Stimulated activated memory B cell treated with anti-CD40 and anti-IgM and Interleukin-4, amounts not matched to agents 10 μg/mL and 1 μg/mL and 100 μg/mL, for 72 hours (primary cell): ENCODE results near the gene TUBB.

Source experiments
- ATAC-seq: fragments of 150-1000 bp; cut with Tn5 transposase; 2 replicates; pipeline ENCODE4 v1.10.0; 2021
- H3K27ac Mint-ChIP-seq: one replicate; pipeline ENCODE4 v1.8.0; 2022; ENCODE audit warnings: mild to moderate bottlenecking, mixed read lengths
- H3K27me3 Mint-ChIP-seq: one replicate; pipeline ENCODE4 v1.8.0; 2022; ENCODE audit warnings: mixed read lengths
- H3K36me3 Mint-ChIP-seq: one replicate; pipeline ENCODE4 v1.8.0; 2022; ENCODE audit warnings: mixed read lengths
- H3K4me1 Mint-ChIP-seq: one replicate; pipeline ENCODE4 v1.8.0; 2022; ENCODE audit warnings: mixed read lengths
- H3K4me3 Mint-ChIP-seq: one replicate; pipeline ENCODE4 v1.8.0; 2022; ENCODE audit warnings: mild to moderate bottlenecking, moderate library complexity, mixed read lengths
- H3K9me3 Mint-ChIP-seq: one replicate; pipeline ENCODE4 v1.8.0; 2022; ENCODE audit warnings: mixed read lengths

TUBB gene

DNA sequence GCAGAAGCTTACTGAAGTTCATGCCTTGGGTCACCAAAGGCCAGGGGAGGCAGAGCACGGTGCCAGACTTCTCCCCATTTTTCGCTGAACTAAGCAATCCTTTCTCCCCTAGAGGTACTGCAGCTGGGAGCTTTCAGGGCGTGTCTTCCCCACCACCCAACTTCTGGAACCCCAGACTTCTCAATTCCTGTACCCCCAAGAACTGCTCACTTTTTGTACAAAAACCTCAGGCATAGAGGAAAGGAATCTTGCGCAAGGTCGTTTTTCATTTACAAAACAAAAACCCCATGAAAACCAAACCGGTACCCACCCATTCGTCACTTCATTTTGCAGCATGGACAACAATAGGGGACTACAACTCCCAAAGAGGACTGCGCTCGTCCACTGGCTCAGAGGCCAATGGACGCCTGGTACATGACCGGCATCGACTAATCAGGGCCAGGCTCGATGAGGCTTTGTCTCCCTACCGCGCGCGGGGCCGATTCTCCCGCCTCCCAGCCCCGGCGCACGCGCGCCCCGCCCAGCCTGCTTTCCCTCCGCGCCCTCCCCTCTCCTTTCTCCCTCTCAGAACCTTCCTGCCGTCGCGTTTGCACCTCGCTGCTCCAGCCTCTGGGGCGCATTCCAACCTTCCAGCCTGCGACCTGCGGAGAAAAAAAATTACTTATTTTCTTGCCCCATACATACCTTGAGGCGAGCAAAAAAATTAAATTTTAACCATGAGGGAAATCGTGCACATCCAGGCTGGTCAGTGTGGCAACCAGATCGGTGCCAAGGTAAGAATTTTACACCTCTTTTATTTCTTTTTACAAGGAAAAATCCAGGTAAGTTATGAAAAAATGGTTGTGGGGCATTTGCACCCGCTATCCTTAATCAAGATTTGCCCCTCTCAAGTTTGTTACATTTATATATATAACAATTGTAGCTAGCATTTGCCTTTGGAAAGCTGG is at the start of gene TUBB:
Gene TUBB (plus strand): TSS at position 562 of the 947 bp plus-strand sequence. CDS start 155 bp downstream, at position 717.
- Mint-ChIP-seq H3K36me3 (peaks cover 44% of the 10 kb centered on the region), H3K9me3 (no peaks in the 10 kb centered on the region), H3K27ac (peak within 1 kb of the TSS; percentile 94), H3K27me3 (no peaks in the 10 kb centered on the region), H3K4me1 (peaks cover 70% of the 10 kb centered on the region), H3K4me3 (peak within 1 kb of the TSS; percentile 94)
- peak; percentile 82 for ATAC-seq

DNA sequence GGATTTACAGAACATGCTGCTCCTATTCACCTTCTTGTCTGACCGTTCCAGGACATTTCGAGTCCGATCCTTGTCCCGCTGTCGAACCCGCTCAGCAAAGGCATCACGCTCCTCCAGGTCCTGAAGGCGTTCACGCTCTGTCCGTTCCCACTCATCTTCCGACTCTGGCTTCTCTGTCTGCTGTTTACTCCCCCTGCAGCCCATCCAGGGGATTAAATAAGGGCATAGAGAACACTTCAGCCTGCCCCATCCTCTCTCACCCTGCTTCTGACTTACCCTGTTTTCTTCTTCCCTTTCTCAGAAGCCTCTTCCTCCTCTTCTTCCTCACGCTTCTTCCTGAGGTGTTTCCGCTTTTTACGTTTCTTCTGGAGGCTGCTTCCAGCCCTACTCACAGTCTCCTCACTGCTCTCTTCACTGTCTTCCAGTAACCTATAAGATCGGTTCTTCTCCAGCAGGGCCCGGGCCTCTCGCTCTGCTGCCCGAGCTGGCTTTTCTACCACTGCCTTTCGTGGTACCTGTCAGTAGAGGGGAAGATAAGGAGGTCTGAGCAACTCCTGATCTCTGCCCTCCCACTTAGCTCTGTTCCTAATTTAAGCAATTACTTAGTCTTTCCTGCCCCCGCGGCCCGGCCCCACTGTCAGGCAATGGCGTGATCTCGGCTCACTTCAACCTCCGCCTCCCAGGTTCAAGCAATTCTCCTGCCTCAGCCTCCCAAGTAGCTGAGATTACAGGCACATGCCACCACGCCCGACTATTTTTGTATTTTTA is 49.2 kb upstream of the TUBB start:
- ATAC-seq: no peak
- peaks cover 34% of the 10 kb centered on the region for H3K36me3 Mint-ChIP-seq
- no peaks in the 10 kb centered on the region for H3K27me3 Mint-ChIP-seq
- H3K4me1 Mint-ChIP-seq: peaks cover 40% of the 10 kb centered on the region
- H3K27ac Mint-ChIP-seq: peak overlapping the region; percentile 81
- H3K4me3 Mint-ChIP-seq: peak overlapping the region; percentile 89
- H3K9me3 Mint-ChIP-seq: no peaks in the 10 kb centered on the region

DNA sequence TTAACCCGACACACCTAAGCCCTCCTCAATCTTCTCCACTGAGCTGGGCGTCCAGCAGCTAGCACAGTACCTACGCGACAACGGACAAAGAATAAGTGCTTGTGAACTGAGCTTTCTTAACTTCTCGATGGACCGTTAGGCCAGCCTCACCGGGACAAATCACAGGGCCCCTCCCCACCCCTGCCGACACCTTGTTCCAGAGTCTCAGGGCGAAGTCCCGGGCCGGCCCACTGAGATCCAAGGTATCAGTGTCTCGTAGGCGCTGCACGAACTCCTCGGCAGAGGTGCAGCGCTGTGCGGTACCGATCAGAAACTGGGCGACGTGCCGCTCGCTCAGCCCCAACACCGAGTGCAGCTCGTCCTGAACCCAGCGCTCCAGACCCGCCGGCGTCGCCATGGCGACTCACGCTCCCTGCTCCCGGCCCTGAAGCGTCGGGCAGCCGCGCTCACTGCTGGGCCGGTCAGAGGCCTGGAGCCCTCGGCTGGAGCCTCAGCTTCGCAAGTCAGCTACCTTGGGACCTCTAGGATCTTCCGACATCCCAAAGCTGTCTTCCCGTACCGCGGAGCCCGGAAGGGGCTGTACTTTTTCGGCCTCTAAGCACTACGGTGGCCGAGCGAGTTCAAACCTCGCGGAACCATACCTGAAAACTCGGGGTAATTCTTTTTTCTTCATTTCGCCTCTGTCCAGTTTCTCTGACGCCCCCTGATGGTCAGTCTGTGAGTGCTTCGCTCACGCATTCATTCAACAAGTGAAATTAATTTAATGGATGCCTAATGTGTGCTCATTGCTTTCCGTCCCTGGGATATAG is 47.5 kb upstream of the TUBB start, which contains the start of gene DHX16:
Gene DHX16 (minus strand): TSS at position 562 of the 809 bp plus-strand sequence. CDS start 165 bp downstream, at position 397.
- Mint-ChIP-seq H3K27ac (peak within 1 kb of the TSS; percentile 81), H3K4me1 (peaks cover 44% of the 10 kb centered on the region), H3K9me3 (no peaks in the 10 kb centered on the region), H3K36me3 (peaks cover 32% of the 10 kb centered on the region), H3K4me3 (peak within 1 kb of the TSS; percentile 89), H3K27me3 (no peaks in the 10 kb centered on the region)
- ATAC-seq: peak; percentile 90

DNA sequence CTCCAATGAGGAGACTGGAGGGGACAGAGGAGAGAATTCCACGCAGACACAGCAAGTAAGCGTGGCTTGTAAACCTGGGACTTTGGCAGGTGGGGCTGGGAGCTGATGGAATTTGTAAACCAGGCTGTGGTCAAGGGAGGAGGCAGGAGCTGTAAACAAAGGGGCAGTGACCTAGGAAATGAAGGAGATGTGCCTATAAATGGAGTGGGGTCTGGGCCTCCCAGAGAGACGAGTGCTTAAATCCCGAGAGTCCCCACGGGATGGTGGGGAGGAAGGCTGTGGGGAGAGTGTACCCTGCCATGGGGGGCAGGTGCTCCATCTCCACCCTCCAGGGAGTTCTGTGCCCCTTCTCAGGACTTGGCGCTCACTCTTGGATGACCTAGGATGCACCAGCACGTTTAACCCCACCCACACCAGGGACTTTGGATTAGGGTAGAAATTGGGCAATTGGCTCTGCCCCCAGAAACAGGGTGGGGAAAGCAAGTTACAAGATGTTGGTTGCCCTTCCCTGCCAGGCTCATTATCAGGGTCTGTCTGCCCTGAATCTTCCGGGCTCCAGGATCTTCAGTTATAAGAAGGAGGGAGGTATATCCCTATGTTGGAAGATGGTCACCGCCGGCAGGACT is 43.4 kb upstream of the TUBB start:
- Mint-ChIP-seq H3K27me3 (no peaks in the 10 kb centered on the region), H3K36me3 (peaks cover 40% of the 10 kb centered on the region), H3K4me3 (no peak overlapping the region), H3K4me1 (peaks cover 57% of the 10 kb centered on the region), H3K9me3 (no peaks in the 10 kb centered on the region), H3K27ac (no peak overlapping the region)
- ATAC-seq: no peak

DNA sequence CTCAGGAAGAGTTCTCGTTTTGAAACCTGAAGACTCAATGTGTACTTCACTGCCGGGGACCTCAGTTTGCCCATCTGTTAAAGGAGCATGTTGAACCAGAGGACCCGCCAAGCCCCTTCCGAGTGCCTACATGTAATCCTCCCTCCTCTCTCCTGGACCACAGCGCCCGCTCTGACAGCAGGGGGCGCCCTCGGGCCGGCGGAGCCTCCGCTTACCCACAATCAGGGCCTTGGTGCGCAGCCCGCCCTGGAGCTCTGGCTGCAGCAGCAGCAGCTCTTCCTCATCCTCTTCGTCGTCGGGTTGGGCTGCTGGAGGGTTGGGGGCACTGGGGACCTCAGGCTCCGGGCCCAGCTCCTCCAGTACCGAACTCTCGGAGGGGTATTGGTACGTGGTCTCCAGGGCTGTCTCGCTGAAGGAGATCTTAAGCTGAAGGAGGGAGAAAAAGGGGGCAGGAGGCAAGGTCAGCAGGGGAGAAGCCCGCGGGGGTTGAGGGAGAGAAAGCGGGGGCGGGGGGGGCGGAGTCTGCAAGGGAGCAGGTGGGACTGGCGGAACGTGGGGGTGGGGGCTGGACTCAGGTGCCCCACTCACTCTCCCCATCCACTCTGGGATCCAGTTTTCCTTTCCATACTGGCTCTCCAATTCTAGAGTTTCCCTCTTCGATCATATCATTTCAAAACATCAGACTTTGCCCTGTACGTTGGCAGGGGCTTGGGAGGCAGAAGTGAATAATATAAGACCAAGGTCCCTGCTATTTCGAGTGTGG is 41.0 kb upstream of the TUBB start:
- no peaks in the 10 kb centered on the region for H3K27me3 Mint-ChIP-seq
- no peaks in the 10 kb centered on the region for H3K9me3 Mint-ChIP-seq
- H3K27ac Mint-ChIP-seq: peak overlapping the region; percentile 86
- peaks cover 58% of the 10 kb centered on the region for H3K36me3 Mint-ChIP-seq
- ATAC-seq: peak; percentile 70
- H3K4me3 Mint-ChIP-seq: peak overlapping the region; percentile 89
- H3K4me1 Mint-ChIP-seq: peaks cover 55% of the 10 kb centered on the region

DNA sequence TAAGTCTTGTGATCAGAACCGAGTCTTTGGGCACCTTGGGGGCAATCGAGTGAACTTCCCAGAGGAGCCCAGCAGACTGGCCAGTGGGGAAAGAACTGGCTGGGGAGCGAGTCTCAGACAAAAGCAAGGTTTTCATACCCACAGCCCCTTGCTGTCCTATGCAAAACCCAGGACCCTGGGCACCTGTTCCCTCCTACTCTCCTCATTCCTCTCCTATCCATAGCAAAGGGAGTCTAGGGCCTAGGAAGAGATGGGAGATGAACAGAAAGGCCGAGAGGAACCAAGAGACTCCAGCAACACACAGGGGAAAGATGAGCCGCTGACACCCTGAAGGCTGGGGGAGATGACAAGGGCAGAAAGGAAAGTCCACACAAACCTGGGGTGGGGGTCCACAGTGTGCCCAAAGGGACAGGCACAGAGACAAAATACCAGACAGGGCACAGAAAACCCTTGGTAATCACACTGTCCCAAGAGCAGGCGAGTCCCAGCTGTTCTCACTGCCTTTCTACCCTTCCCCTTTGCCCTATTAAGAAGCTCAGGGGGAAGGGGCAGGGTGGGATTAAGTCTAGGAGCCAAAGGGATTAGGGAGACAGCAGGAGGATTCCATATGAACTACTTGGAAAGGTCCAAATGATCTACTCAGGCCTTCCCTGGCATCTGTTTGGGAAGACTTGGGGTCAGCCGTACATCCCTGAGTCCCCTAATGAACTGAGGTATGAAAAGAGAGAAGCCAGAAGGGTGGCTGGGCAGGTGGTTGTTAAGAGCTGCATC is 40.2 kb upstream of the TUBB start:
- H3K27ac Mint-ChIP-seq: peak overlapping the region; percentile 86
- peaks cover 65% of the 10 kb centered on the region for H3K36me3 Mint-ChIP-seq
- ATAC-seq: no peak
- H3K4me1 Mint-ChIP-seq: peaks cover 56% of the 10 kb centered on the region
- no peaks in the 10 kb centered on the region for H3K9me3 Mint-ChIP-seq
- H3K4me3 Mint-ChIP-seq: peak overlapping the region; percentile 89
- no peaks in the 10 kb centered on the region for H3K27me3 Mint-ChIP-seq

DNA sequence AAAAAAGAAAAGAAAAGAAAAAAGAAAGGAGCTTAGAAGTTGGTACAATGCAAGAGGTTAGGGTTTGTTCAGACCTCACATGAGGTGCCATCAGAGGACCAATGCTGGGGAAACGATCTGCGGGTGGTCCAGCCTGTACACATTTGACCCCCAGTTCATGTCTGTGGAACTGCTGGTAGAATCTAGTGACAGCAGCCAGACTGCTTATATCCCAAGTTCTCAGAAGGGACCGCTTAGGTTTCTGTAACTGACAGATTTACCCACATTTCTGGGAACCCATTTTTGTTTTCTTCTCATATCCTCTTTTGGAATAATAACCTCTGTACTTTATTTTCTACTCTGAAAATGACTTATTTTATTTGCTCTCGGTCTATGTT is 38.4 kb upstream of the TUBB start:
- Mint-ChIP-seq H3K4me1 (peaks cover 56% of the 10 kb centered on the region), H3K36me3 (peaks cover 70% of the 10 kb centered on the region), H3K27me3 (no peaks in the 10 kb centered on the region), H3K4me3 (peak overlapping the region; percentile 89), H3K9me3 (no peaks in the 10 kb centered on the region), H3K27ac (peak overlapping the region; percentile 86)
- no peak for ATAC-seq

DNA sequence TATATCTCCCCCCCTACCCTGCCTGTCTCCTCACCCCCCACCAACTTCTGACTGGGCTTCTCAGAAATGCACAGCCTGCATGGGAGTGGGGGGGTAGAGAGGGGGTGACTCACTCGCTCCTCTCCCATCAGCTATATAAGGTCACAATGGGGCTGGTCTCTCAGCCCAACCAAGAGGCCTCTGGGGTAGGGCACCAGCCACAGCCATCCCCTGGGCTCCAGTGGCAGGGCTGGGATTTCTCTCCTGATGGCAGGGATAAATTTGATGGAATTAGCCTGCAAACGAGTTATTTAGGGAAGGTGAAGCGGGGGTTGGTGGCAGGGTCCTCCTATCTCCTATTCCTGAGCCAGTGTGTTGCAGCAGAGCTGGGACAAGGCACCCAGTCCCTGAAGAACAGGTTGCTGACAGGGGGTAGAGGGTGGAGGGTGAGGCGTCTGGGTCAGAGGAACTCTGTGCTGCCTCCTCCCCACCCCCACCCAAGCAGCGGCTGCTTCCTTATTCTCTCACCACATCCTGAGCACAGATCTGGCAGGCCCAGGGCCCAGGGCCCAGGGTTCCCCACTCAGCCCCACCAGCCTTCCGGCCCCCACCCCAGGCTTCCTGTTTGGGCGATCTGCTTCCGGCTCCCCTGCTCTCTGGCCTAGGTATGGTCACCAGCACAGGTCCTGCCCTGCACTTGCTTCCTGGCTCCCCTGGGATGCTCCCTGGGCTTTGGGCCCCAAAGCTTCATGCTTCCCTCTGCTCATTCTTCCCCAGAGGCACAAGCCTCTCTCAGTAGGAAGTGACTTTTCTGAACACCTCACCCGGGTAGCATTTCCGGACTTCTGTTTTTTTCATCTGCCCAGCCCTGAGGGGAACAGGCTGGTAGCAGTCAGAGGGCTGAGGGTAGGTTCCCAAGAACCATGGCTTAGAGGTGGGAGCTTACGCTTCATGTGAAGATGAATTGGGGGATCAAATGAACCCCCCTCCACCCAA is 37.7 kb upstream of the TUBB start:
- no peaks in the 10 kb centered on the region for H3K27me3 Mint-ChIP-seq
- peak overlapping the region; percentile 89 for H3K4me3 Mint-ChIP-seq

DNA sequence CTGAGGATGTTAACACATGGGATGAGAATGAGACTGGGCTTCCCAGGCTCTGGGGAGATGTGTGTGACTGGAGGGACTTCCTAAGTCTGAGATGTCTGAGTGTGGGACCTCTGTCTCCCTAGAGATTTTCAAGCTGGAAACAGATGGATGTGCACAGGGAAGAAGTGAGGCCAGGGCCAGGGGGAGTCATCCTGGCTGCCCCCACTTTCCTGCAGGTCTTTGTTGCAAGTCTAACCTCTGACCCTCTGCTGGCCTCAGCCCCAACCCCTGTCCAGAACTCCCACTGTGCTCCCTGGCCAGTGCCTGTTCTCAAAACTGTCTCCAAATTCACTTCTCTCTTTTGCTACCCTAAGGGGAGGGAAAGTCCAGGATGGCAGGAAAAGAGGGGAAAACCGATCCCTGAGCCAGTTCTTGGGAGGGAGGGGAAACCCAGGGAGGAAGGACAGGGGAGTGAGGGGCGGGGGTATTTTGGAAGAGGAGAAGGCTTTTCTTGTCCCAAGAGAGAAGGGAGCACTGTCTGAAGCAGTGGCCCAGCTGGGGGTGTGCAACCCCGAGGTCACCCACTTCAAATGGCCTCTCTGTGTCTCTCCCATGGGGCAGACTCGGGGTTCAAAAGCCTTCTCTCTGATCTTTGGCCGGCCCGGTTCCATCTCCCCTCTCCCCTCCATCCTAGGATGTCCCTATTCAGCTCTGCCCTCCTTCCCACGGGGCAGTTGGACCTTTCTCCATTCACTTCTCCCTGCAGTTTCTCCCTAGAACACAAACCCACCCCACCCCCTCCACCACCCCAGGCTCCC is 36.8 kb upstream of the TUBB start:
- no peaks in the 10 kb centered on the region for H3K27me3 Mint-ChIP-seq
- no peaks in the 10 kb centered on the region for H3K9me3 Mint-ChIP-seq
- ATAC-seq: no peak
- H3K4me3 Mint-ChIP-seq: peak overlapping the region; percentile 89
- peaks cover 66% of the 10 kb centered on the region for H3K4me1 Mint-ChIP-seq
- H3K27ac Mint-ChIP-seq: peak overlapping the region; percentile 86
- peaks cover 65% of the 10 kb centered on the region for H3K36me3 Mint-ChIP-seq

More for the DNA sequence above, 37.7 kb upstream of the TUBB start:
- peak overlapping the region; percentile 86 for H3K27ac Mint-ChIP-seq
- H3K4me1 Mint-ChIP-seq: peaks cover 56% of the 10 kb centered on the region
- peak; percentile 75 for ATAC-seq
- peaks cover 65% of the 10 kb centered on the region for H3K36me3 Mint-ChIP-seq
- no peaks in the 10 kb centered on the region for H3K9me3 Mint-ChIP-seq

DNA sequence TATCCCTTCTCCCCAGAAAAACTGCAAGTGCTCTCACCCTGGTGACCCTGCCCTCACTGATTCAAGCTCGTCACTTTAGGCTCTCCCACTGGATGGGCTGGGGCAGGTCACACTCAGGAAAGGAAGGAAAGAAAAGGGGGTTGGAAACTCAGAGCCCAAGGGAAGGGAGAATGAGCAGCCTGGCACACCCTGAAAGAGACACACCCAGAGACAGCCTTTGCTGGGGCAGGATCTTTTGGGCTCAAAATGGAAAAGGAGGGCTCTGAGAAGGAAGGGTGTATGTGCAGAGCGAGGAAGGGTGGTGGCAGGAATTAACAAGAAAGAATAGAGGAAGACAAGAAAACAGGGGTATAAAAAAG is 36.2 kb upstream of the TUBB start:
- H3K9me3 Mint-ChIP-seq: no peaks in the 10 kb centered on the region
- ATAC-seq: no peak
- H3K27ac Mint-ChIP-seq: peak overlapping the region; percentile 86
- peaks cover 68% of the 10 kb centered on the region for H3K4me1 Mint-ChIP-seq
- peaks cover 61% of the 10 kb centered on the region for H3K36me3 Mint-ChIP-seq
- H3K4me3 Mint-ChIP-seq: peak overlapping the region; percentile 89
- no peaks in the 10 kb centered on the region for H3K27me3 Mint-ChIP-seq

DNA sequence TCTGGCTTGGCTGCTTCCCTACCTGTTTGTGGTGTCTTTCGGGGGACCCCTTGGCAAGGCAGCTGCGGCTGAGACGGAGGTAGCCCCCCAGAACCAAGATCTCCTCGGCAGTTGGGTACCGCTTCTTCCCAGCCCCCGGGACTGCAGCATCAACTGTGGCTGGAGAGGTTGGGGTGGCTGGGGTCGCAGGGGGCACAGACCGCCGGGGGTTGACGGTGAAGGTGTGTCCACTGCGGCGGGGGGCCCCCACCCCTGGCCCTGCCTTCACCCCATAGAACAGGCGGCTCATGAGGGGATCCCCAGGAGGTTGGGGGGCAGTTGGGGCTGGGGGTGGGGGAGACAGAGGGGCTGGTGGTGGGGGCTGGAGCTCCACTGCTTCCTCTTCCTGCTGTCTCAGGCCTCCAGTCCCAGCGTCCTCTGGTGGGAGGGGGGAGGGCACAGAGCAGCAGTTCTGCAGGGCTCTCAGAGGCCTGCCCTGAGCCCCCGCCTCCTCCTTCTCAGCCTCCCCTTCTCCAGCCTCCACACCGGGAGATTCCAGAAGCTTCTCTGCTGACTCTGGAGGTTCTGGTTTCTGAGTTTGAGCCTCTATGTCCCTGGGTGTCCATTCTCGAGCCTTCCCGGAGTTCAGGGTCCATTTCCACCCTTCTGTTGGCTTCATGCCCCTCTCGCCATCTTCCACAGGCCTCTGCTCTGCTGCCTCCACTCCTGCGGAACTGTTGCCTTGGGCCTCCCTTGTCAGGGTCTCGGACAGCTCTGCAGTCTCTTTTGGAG is 35.6 kb upstream of the TUBB start:
- ATAC-seq: no peak
- H3K27me3 Mint-ChIP-seq: no peaks in the 10 kb centered on the region
- peak overlapping the region; percentile 86 for H3K27ac Mint-ChIP-seq
- peaks cover 57% of the 10 kb centered on the region for H3K36me3 Mint-ChIP-seq
- H3K9me3 Mint-ChIP-seq: no peaks in the 10 kb centered on the region
- H3K4me3 Mint-ChIP-seq: peak overlapping the region; percentile 89
- peaks cover 68% of the 10 kb centered on the region for H3K4me1 Mint-ChIP-seq
